Bronchus fibroblast of lung (primary cell): Measurements from ENCODE around the gene MMP24. TPM values are rescaled to one million over a fixed set of nuclear protein-coding genes. Genes with fewer than 3 reads are reported as not detected.

ENCODE experiments used
- total RNA-seq: library from RNA; depleted of rRNA; stranded (reverse); fragments of >200 nt; gene quantifications from 2 replicates; pipeline ENCODE4 v1.2.3, GENCODE V29; 2015

MMP24 gene
- total RNA-seq = 0.15 and 0.17 TPM in 2 replicates

GRCh38 chr20:35226126-35226883, at the start of gene MMP24:
Gene MMP24, plus strand, starts transcription at chr20:35226690. Its CDS starts 49 bp downstream, at chr20:35226739.

GRCh38 chr20:35277531-35278395, 51.3 kb downstream of the MMP24 start, which contains the start of gene MMP24OS:
Gene MMP24OS, minus strand, starts transcription at chr20:35278122. Its CDS starts 193 bp downstream, at chr20:35277929.

GRCh38 chr20:35284267-35284991, 57.9 kb downstream of the MMP24 start, which contains the start of gene EIF6:
Gene EIF6, minus strand, starts transcription at chr20:35284772. Its CDS starts 285 bp downstream, at chr20:35284487.

GRCh38 chr20:35291654-35292503, 65.4 kb downstream of the MMP24 start, which contains the start of gene FAM83C:
Gene FAM83C, minus strand, starts transcription at chr20:35292425. Its CDS starts 121 bp downstream, at chr20:35292304.

Other genes starting within 250 kb of the MMP24 start
- 72.3 and 75.2 TPM in 2 replicates for gene TRPC4AP, start 133.9 kb upstream of the MMP24 start, total RNA-seq
- 28.1 and 28.7 TPM in 2 replicates for gene EDEM2, start 79.4 kb upstream of the MMP24 start, total RNA-seq
- 32.9 and 34.0 TPM in 2 replicates for gene PROCR, start 54.6 kb upstream of the MMP24 start, total RNA-seq
- gene MMP24OS, start 51.4 kb downstream of the MMP24 start, total RNA-seq = 32.8 and 35.5 TPM in 2 replicates
- gene EIF6, start 58.1 kb downstream of the MMP24 start, total RNA-seq = 238 and 258 TPM in 2 replicates
- gene FAM83C, start 65.7 kb downstream of the MMP24 start, total RNA-seq = under 0.01 TPM in 1 of 2 replicates, not detected in the other
- gene UQCC1, start 185.3 kb downstream of the MMP24 start, total RNA-seq = 33.4 and 40.2 TPM in 2 replicates
- gene GDF5, start 211.5 kb downstream of the MMP24 start, total RNA-seq = 56.2 TPM in 2 replicates
- gene CEP250, start 228.9 kb downstream of the MMP24 start, total RNA-seq = 29.1 and 33.9 TPM in 2 replicates